VCaP (cell line): ENCODE measurements around the gene OOSP1.
"Not testable (repeated sequence)": the region's sequence is repeated elsewhere in the genome, so short reads cannot be mapped to it uniquely, and the experiment has no call there.

ENCODE experiments used
- H3K27ac ChIP-seq: fragments of 450-650 bp; 2 replicates; pipeline ENCODE4 v1.5.1; 2017
- CTCF ChIP-seq: fragments of 450-650 bp; conservative IDR thresholded peaks from 2 replicates; pipeline ENCODE4 v1.5.1; 2017; ENCODE audit warnings: mild to moderate bottlenecking, moderate library complexity

The OOSP1 gene

GRCh38 chr11:59901306-59901705 is 36.9 kb upstream of the OOSP1 start:
- TF ChIP-seq CTCF = no peak
- no peak overlapping the region for H3K27ac ChIP-seq

- not testable (repeated sequence) for H3K27ac ChIP-seq
These were observed 34.7 kb upstream of the OOSP1 start for GRCh38 chr11:59903569-59903968.

- H3K27ac ChIP-seq = no peak overlapping the region
- TF ChIP-seq CTCF = no peak
These were observed 19.8 kb upstream of the OOSP1 start for GRCh38 chr11:59918480-59918879.

GRCh38 chr11:59918987-59919589 is 19.1 kb upstream of the OOSP1 start:
- 0 out of 2 replicates have a peak overlapping the region, but pooled peaks have one; percentile 5 for H3K27ac ChIP-seq

GRCh38 chr11:59923813-59924212 is 14.4 kb upstream of the OOSP1 start:
- no peak for TF ChIP-seq CTCF
- no peak overlapping the region for H3K27ac ChIP-seq

More at GRCh38 chr11:59918987-59919589, 19.1 kb upstream of the OOSP1 start:
- TF ChIP-seq CTCF = peak; percentile 78

DNA sequence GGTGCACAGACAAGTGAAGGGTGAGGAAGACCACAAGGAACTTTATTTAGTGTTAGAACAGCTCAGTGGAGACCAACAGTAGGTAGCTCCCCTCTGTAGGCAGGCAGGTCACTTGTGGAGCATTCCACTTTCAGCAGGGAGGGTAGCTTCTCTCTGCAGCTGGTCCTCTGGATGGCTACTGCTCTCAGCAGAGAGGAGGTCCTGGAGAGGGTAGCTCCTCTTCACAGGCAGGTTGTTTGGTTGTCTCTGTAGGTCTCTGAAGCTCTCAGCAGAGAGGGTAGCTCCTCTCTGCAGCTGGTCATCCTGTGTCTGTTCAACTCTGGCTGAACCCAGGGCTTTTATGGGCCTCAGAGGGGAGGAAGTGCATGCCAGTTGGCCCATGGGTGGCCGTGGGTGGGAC is 6.5 kb upstream of the OOSP1 start:
- no peak for TF ChIP-seq CTCF
- no peak overlapping the region for H3K27ac ChIP-seq

DNA sequence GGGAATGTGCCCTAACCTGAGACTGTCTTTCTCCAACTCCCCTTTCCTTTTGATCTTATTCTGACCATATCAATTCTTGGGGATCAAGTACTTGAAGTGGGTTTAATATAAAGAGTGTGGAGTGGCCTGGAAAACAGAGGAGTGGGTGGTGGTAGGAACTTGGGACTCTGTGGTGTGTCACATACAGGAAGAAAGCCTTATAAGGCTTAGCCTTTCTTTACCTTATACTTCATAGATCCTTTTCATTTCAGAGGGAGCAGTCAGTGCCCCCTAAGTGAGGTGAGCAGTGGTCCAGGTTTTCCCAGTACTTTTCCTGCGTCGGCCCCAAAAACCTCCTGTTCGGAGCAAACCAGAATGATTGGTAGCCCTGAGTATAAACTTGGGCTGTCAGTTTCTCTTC is 486 bp downstream of the OOSP1 start:
- no peak overlapping the region for H3K27ac ChIP-seq
- TF ChIP-seq CTCF = no peak

DNA sequence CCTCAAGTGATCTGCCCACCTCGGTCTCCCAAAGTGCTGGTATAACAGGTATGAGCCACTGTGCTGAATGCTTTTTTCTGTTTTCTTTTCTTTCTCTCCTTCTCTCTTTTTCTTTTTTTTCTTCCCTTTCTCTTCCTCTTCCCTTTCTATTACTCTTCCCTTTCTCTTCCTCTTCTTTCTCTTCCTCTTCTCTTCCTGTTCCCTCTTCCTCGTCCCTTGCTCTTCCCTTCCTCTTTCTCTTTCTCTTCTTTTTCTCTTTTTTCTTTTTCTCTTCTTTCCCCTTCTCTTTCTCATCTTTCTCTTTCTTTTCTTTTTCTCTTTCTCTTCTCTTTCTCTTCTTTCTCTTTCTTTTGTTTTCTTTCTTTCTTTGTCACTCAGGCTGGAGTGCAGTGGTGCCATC is 1.2 kb downstream of the OOSP1 start:
- TF ChIP-seq CTCF = no peak
- no peak overlapping the region for H3K27ac ChIP-seq
